SK-N-SH (cell line): Measurements from ENCODE around the gene IFNA6. TPM values are rescaled to one million over a fixed set of nuclear protein-coding genes. Genes with fewer than 3 reads are reported as not detected.

Experiments used
- CTCF ChIA-PET: fragments of 300-600, 350-600 bp; formaldehyde crosslinking; extraction: SDS; loops from one replicate; lab custom pipeline; 2021; lab: Yijun Ruan, JAX
- POLR2A ChIA-PET: fragments of 350-600 bp; sonication (Branson Sonifier 250); formaldehyde crosslinking; extraction: SDS; loops from one replicate; lab custom pipeline; 2020; ENCODE audit warnings: antibody characterized with exemption, inconsistent platforms; lab: Yijun Ruan, JAX
- DNase-seq: peaks from one replicate; pipeline ENCODE4 v3.0.0; 2012
- H2AFZ ChIP-seq: fragments of 200-600 bp; sonication (generic); 2 replicates; pipeline ENCODE4 v1.8.1; 2016; ENCODE audit warnings: antibody characterized with exemption, mild to moderate bottlenecking, low read depth
- H3F3A ChIP-seq: fragments of 200-600 bp; sonication (generic); replicated peaks from 2 replicates; pipeline ENCODE3; 2016; ENCODE audit warnings: antibody characterized with exemption, mild to moderate bottlenecking; ENCODE audit not compliant: insufficient read depth
- H3K27ac ChIP-seq, 2 experiments: fragments of 200-500 bp in 1 of 2; fragments of 200-600 bp in 1 of 2; sonication (Bioruptor generic) in 1 of 2; sonication (generic), shearing (Covaris generic) in 1 of 2; 2 replicates each; pipeline versions ENCODE4 v1.5.1 to v1.6.1; 2014 to 2016; ENCODE audit warnings: low read depth in 2 of 2, inconsistent platforms in 1 of 2, low read length in 1 of 2, mild to moderate bottlenecking in 1 of 2, mixed read lengths in 1 of 2
- H3K27me3 ChIP-seq: fragments of 200-600 bp; sonication (generic), shearing (Covaris generic); 2 replicates; pipeline ENCODE4 v1.6.1; 2016; ENCODE audit warnings: mixed run types; ENCODE audit not compliant: insufficient read depth
- H3K36me3 ChIP-seq, 2 experiments: fragments of 200-500 bp in 1 of 2; fragments of 200-600 bp in 1 of 2; sonication (Bioruptor generic) in 1 of 2; sonication (generic) in 1 of 2; replicated peaks in 1 of 2; 2 replicates each; pipeline versions ENCODE3 to v1.5.1; 2014 to 2016; ENCODE audit warnings: low read length in 1 of 2, mild to moderate bottlenecking in 1 of 2; ENCODE audit not compliant: insufficient read depth in 2 of 2, control insufficient read depth in 1 of 2
- H3K4me1 ChIP-seq, 2 experiments: fragments of 200-500 bp in 1 of 2; fragments of 200-600 bp in 1 of 2; sonication (Bioruptor generic) in 1 of 2; sonication (generic), shearing (Covaris generic) in 1 of 2; 2 replicates each; pipeline versions ENCODE4 v1.5.1 to v1.6.1; 2014 to 2016; ENCODE audit warnings: low read depth in 1 of 2, low read length in 1 of 2, mixed run types in 1 of 2; ENCODE audit not compliant: insufficient read depth in 2 of 2, control insufficient read depth in 1 of 2
- H3K4me2 ChIP-seq: fragments of 200-600 bp; sonication (generic), shearing (Covaris generic); 2 replicates; pipeline ENCODE4 v1.6.1; 2017; ENCODE audit warnings: mixed run types
- H3K4me3 ChIP-seq, 2 experiments: fragments of 200-500 bp in 1 of 2; fragments of 200-600 bp in 1 of 2; sonication (Bioruptor generic) in 1 of 2; sonication (generic), shearing (Covaris generic) in 1 of 2; 2 replicates each; pipeline versions ENCODE4 v1.5.1 to v1.8.1; 2014 to 2016; ENCODE audit warnings: low read depth in 2 of 2, inconsistent platforms in 1 of 2, low read length in 1 of 2, mild to moderate bottlenecking in 1 of 2, mixed read lengths in 1 of 2, moderate library complexity in 1 of 2
- H3K79me2 ChIP-seq: fragments of 200-600 bp; sonication (generic); 2 replicates; pipeline ENCODE4 v1.8.1; 2017; ENCODE audit warnings: mild to moderate bottlenecking; ENCODE audit not compliant: insufficient read depth
- H3K9ac ChIP-seq: fragments of 200-600 bp; sonication (generic); 2 replicates; pipeline ENCODE4 v1.6.1; 2017; ENCODE audit warnings: mixed run types
- H3K9me2 ChIP-seq: fragments of 200-600 bp; sonication (generic); 2 replicates; pipeline ENCODE4 v1.6.1; 2017; ENCODE audit warnings: mixed run types
- H3K9me3 ChIP-seq: fragments of 200-600 bp; sonication (generic); 2 replicates; pipeline ENCODE4 v1.6.1; 2017; ENCODE audit warnings: mixed run types, mild to moderate bottlenecking, moderate library complexity
- H4K20me1 ChIP-seq: fragments of 200-600 bp; sonication (generic); 2 replicates; pipeline ENCODE4 v1.6.1; 2017; ENCODE audit warnings: mild to moderate bottlenecking, mixed run types; ENCODE audit not compliant: insufficient read depth
- CHD2 ChIP-seq: fragments of 150-350 bp; IDR thresholded peaks from 2 replicates; pipeline ENCODE4 v1.6.1; 2018; ENCODE audit warnings: low read length; ENCODE audit not compliant: partially characterized antibody
- ELF1 ChIP-seq: IDR thresholded peaks from 2 replicates; pipeline ENCODE4 v1.4.0; 2012
- EP300 ChIP-seq, 2 experiments: IDR thresholded peaks; 2 replicates each; pipeline versions ENCODE4 v1.4.0 to v1.6.1; 2012; ENCODE audit warnings: borderline replicate concordance in 1 of 2, low read depth in 1 of 2, low read length in 1 of 2
- FOXM1 ChIP-seq: IDR thresholded peaks from 2 replicates; pipeline ENCODE4 v1.4.0; 2012; ENCODE audit warnings: low read depth, mild to moderate bottlenecking
- MAX ChIP-seq: IDR thresholded peaks from 2 replicates; pipeline ENCODE4 v1.4.0; 2012; ENCODE audit warnings: low read depth
- NRF1 ChIP-seq: IDR thresholded peaks from 2 replicates; pipeline ENCODE4 v1.6.1; 2012; ENCODE audit warnings: low read depth, mild to moderate bottlenecking, low read length
- POLR2AphosphoS5 ChIP-seq: IDR thresholded peaks from 2 replicates; pipeline ENCODE4 v1.6.1; 2012; ENCODE audit warnings: low read depth, low read length
- REST ChIP-seq: IDR thresholded peaks from 2 replicates; pipeline ENCODE4 v1.6.1; 2012; ENCODE audit warnings: mild to moderate bottlenecking, low read depth, low read length, moderate library complexity
- SMC3 ChIP-seq: IDR thresholded peaks from 2 replicates; pipeline ENCODE4 v1.6.1; 2012; ENCODE audit warnings: low read depth, low read length, improper control_type of control experiment
- TAF1 ChIP-seq: IDR thresholded peaks from 2 replicates; pipeline ENCODE4 v1.6.1; 2012; ENCODE audit warnings: low read depth, mild to moderate bottlenecking, low read length, moderate library complexity, borderline replicate concordance
- TEAD4 ChIP-seq: IDR thresholded peaks from 2 replicates; pipeline ENCODE4 v1.4.0; 2012; ENCODE audit warnings: mild to moderate bottlenecking, borderline replicate concordance; ENCODE audit not compliant: insufficient read depth
- YY1 ChIP-seq: IDR thresholded peaks from 2 replicates; pipeline ENCODE4 v1.4.0; 2012; ENCODE audit warnings: low read depth, mild to moderate bottlenecking
- WGBS: methylation state at CpG from one replicate; pipeline ENCODE4 v1.1.6; 2017; ENCODE audit warnings: low lambda C conversion rate; 5-methylcytosine and 5-hydroxymethylcytosine counted together
- polyA plus RNA-seq, 3 experiments: library from polyadenylated mRNA; depleted of rRNA; stranded (reverse); fragments of >200 nt; gene quantifications; 2 replicates each; pipeline ENCODE4 v1.2.3, GENCODE V29; 2012
- TF ChIP-seq, protein P1 (sequence below): IDR thresholded peaks from 2 replicates; pipeline ENCODE4; 2012

Gene IFNA6
- polyA plus RNA-seq, 1 of the 3 experiments (the other 2 are of a cell fraction) = not detected

DNA sequence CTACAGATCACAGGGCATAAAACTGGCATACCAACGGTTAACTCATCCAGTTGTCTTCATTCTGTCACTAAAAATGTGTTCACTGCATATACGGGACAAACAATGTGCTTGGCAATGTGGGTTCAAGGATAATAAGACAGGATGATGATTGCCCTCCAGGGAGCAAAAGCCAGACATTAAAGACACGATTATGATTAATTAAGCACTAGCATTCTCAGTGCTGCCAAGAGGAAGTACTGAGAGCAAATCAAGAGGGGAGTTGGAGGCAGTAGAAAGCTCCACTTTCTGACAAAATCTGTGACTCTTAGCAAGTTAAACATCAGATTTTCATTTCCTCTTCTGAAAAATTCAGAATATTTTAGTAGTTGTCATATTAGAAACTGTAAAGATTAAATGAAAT lies 49.3 kb upstream of the IFNA6 start (continued):
- TF ChIP-seq, protein P1, sequence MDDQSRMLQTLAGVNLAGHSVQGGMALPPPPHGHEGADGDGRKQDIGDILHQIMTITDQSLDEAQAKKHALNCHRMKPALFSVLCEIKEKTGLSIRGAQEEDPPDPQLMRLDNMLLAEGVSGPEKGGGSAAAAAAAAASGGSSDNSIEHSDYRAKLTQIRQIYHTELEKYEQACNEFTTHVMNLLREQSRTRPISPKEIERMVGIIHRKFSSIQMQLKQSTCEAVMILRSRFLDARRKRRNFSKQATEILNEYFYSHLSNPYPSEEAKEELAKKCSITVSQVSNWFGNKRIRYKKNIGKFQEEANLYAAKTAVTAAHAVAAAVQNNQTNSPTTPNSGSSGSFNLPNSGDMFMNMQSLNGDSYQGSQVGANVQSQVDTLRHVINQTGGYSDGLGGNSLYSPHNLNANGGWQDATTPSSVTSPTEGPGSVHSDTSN = no peak
- no peak for TF ChIP-seq SMC3
- TF ChIP-seq, all 33 proteins: peak for 0

DNA sequence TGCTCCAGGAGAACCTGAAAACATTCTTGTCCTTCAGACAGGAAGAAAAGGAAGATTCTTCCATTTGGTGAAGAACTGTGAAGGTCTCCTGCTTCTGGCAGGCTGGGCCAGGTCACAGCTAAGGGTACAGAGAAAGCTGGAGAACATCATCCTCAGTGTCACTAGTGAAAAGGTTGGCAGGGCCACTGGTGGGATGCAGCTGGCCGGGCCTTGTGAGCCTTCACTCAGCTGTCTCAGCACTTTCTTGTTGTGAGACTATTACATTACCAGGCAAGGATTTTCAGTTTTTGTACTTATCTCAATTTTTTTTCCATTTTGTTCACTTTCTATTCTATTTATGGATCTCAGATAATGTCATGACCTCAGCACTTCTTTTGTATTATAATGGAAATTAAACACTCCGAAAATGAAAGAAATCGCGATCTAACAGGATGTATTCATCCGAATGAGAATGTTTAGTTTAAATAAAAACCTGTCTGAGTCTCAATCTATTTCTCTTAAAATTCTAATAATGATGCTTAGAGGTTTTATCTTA lies 48.3 kb upstream of the IFNA6 start:
- H4K20me1 ChIP-seq = no peaks in the 10 kb centered on the region
- H3K27me3 ChIP-seq = peaks cover 45% of the 10 kb centered on the region; the same call in 1 of the 2 replicates
- no peaks in the 10 kb centered on the region for H3K9me3 ChIP-seq
- H3K9ac ChIP-seq = no peak overlapping the region
- H3F3A ChIP-seq = no peaks in the 10 kb centered on the region
- no peak for DNase-seq
- no peak overlapping the region for H3K4me2 ChIP-seq
- ChIA-PET POLR2A (no interaction called here), CTCF (interaction anchor here (2.0 to 8.2 kb wide), 3 partner anchors 67 to 81 kb away, joined by 10 to 143 read pairs (median 12); partner anchors contain the start of gene KLHL9)
- 62% methylated on average over 5 of the region's 5 CpGs for WGBS
- TF ChIP-seq YY1 = no peak
- TF ChIP-seq CHD2 = no peak
- TF ChIP-seq REST = no peak
- TF ChIP-seq FOXM1 = no peak
- no peak for TF ChIP-seq NRF1
- TF ChIP-seq SMC3 = no peak
- no peak for TF ChIP-seq POLR2AphosphoS5
- no peak for TF ChIP-seq EP300 (IDR thresholded peaks at IDR 0.05; ENCODE audit: borderline replicate concordance in 1 of 2, low read depth in 1 of 2, low read length in 1 of 2)
- TF ChIP-seq ELF1 = no peak
- TF ChIP-seq MAX = no peak
- no peak for TF ChIP-seq TEAD4
- TF ChIP-seq TAF1 = no peak
- no peaks in the 10 kb centered on the region for H3K9me2 ChIP-seq
- no peaks in the 10 kb centered on the region for H3K79me2 ChIP-seq
- no peak overlapping the region for H3K4me3 ChIP-seq
- H3K36me3 ChIP-seq = no peaks in the 10 kb centered on the region
- H3K27ac ChIP-seq = no peak overlapping the region
- H2AFZ ChIP-seq = no peak overlapping the region
- H3K4me1 ChIP-seq = peaks cover 0 to 4% of the 10 kb centered on the region in 2 experiments; a peak in 2 of 4 replicates
